ENCODE measurements around the gene ISYNA1. TPM values are rescaled to one million over a fixed set of nuclear protein-coding genes. Genes with fewer than 3 reads are reported as not detected.

The ISYNA1 gene
- total and polyA plus RNA-seq, 2 of the 13 experiments (the other 11 are each of a cell fraction or from before 2014, with no cell fraction given): 29.6 to 48.5 TPM

- TF ChIP-seq, protein P1, sequence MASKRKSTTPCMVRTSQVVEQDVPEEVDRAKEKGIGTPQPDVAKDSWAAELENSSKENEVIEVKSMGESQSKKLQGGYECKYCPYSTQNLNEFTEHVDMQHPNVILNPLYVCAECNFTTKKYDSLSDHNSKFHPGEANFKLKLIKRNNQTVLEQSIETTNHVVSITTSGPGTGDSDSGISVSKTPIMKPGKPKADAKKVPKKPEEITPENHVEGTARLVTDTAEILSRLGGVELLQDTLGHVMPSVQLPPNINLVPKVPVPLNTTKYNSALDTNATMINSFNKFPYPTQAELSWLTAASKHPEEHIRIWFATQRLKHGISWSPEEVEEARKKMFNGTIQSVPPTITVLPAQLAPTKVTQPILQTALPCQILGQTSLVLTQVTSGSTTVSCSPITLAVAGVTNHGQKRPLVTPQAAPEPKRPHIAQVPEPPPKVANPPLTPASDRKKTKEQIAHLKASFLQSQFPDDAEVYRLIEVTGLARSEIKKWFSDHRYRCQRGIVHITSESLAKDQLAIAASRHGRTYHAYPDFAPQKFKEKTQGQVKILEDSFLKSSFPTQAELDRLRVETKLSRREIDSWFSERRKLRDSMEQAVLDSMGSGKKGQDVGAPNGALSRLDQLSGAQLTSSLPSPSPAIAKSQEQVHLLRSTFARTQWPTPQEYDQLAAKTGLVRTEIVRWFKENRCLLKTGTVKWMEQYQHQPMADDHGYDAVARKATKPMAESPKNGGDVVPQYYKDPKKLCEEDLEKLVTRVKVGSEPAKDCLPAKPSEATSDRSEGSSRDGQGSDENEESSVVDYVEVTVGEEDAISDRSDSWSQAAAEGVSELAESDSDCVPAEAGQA (IDR thresholded peaks at IDR 0.05; ENCODE audit: low read depth): no peak
- TF ChIP-seq, protein P1 (CRISPR knock-in tag; IDR thresholded peaks at IDR 0.05; ENCODE audit: borderline replicate concordance): 0 out of 2 replicates have a peak, but pooled peaks have one; percentile 71
- TF ChIP-seq HDAC6 (IDR thresholded peaks at IDR 0.05; ENCODE audit: low read depth, low read length): no peak
- TF ChIP-seq PHF8 (CRISPR knock-in tag; IDR thresholded peaks at IDR 0.05): peak; percentile 79
- no peak; the same call in 1 of the 2 replicates for TF ChIP-seq ZSCAN30 (CRISPR knock-in tag; IDR thresholded peaks at IDR 0.05)
- no peak for TF ChIP-seq SMYD3 (CRISPR knock-in tag; IDR thresholded peaks at IDR 0.05)
- TF ChIP-seq NFYC (CRISPR knock-in tag; IDR thresholded peaks at IDR 0.05): peak; percentile 43; the same call in 1 of the 2 replicates
- TF ChIP-seq, protein P2, sequence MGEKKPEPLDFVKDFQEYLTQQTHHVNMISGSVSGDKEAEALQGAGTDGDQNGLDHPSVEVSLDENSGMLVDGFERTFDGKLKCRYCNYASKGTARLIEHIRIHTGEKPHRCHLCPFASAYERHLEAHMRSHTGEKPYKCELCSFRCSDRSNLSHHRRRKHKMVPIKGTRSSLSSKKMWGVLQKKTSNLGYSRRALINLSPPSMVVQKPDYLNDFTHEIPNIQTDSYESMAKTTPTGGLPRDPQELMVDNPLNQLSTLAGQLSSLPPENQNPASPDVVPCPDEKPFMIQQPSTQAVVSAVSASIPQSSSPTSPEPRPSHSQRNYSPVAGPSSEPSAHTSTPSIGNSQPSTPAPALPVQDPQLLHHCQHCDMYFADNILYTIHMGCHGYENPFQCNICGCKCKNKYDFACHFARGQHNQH (CRISPR knock-in tag; IDR thresholded peaks at IDR 0.05): peak; percentile 88
- no peak for TF ChIP-seq HOXA9 (CRISPR knock-in tag; IDR thresholded peaks at IDR 0.05; ENCODE audit: borderline replicate concordance)
- peak; percentile 81 for TF ChIP-seq HNRNPLL (IDR thresholded peaks at IDR 0.05; ENCODE audit: low read depth, low read length, poor library complexity, severe bottlenecking)
- TF ChIP-seq MEIS1 (CRISPR knock-in tag; IDR thresholded peaks at IDR 0.05; ENCODE audit: borderline replicate concordance): peak; percentile 88; the same call in 1 of the 2 replicates
- peak; percentile 66 for TF ChIP-seq GFI1 (CRISPR knock-in tag; IDR thresholded peaks at IDR 0.05; ENCODE audit: borderline replicate concordance)
- TF ChIP-seq ZNF335 (CRISPR knock-in tag; IDR thresholded peaks at IDR 0.05): peak; percentile 79
- peak; percentile 64 for TF ChIP-seq DPF2 (CRISPR knock-in tag; IDR thresholded peaks at IDR 0.05; ENCODE audit: borderline replicate concordance, low read depth)
- peak; percentile 93 for TF ChIP-seq SKI (IDR thresholded peaks at IDR 0.05; ENCODE audit: partially characterized antibody)
- TF ChIP-seq, protein P3, sequence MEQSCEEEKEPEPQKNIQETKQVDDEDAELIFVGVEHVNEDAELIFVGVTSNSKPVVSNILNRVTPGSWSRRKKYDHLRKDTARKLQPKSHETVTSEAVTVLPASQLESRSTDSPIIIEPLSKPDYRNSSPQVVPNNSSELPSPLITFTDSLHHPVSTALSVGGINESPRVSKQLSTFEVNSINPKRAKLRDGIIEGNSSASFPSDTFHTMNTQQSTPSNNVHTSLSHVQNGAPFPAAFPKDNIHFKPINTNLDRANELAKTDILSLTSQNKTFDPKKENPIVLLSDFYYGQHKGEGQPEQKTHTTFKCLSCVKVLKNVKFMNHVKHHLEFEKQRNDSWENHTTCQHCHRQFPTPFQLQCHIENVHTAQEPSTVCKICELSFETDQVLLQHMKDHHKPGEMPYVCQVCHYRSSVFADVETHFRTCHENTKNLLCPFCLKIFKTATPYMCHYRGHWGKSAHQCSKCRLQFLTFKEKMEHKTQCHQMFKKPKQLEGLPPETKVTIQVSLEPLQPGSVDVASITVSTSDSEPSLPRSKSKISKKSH (CRISPR knock-in tag; IDR thresholded peaks at IDR 0.05; ENCODE audit: borderline replicate concordance): peak; percentile 93; the same call in 1 of the 2 replicates
- peak; percentile 43; the same call in 1 of the 2 replicates for TF ChIP-seq ZNF709 (CRISPR knock-in tag; IDR thresholded peaks at IDR 0.05)
- TF ChIP-seq JUNB (CRISPR knock-in tag; IDR thresholded peaks at IDR 0.05; ENCODE audit: borderline replicate concordance): 0 out of 2 replicates have a peak, but pooled peaks have one; percentile 55
- TF ChIP-seq KDM2A (CRISPR knock-in tag; IDR thresholded peaks at IDR 0.05; ENCODE audit: borderline replicate concordance, low read depth): peak; percentile 93
Observed at GRCh38 chr19:18385675-18386542, 52.0 kb downstream of the ISYNA1 start, which contains the start of gene GDF15 (continued).
